Measurements from ENCODE around the gene ERRFI1.

DNA sequence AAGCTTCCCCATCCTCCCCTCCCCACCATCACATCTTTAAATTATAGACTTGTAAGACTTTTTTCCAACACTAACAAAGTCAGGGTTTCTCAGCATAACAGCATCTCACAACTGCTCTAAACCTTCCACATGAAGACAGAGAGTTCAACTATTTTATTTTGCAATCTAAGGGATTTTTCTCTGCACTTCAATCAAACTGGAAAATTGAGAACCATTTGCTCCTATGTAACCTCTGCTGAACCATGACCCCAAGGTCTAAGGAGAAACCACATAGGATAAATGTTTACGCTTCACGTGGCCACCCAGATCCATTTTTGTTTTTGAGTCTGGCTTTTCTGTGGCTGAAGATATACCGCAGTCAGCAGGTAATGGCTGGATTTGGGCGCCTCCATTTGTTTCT, 13.2 kb downstream of the ERRFI1 start:
- TF ChIP-seq POLR2AphosphoS5 (IDR thresholded peaks at IDR 0.05; ENCODE audit: borderline replicate concordance, low read depth, low read length), result no peak
- no peak for TF ChIP-seq EZH2 (IDR thresholded peaks at IDR 0.05)
- TF ChIP-seq FOXP2 (optimal IDR thresholded peaks at IDR 0.05; ENCODE audit: control extremely low read depth, extremely low read length, insufficient read depth), result no peak
